HG03060 (cell line): ENCODE results near the gene PLCB2.

Source experiments
- ATAC-seq: cut with Tn5 transposase; IDR thresholded peaks from one replicate; pipeline ENCODE4 v1.9.1; 2021; ENCODE audit warnings: low read depth, moderate number of reproducible peaks; ENCODE audit not compliant: unreplicated experiment

The PLCB2 gene

GRCh38 chr15:40253167-40253790, 54.5 kb downstream of the PLCB2 start:
- no peak for ATAC-seq

DNA sequence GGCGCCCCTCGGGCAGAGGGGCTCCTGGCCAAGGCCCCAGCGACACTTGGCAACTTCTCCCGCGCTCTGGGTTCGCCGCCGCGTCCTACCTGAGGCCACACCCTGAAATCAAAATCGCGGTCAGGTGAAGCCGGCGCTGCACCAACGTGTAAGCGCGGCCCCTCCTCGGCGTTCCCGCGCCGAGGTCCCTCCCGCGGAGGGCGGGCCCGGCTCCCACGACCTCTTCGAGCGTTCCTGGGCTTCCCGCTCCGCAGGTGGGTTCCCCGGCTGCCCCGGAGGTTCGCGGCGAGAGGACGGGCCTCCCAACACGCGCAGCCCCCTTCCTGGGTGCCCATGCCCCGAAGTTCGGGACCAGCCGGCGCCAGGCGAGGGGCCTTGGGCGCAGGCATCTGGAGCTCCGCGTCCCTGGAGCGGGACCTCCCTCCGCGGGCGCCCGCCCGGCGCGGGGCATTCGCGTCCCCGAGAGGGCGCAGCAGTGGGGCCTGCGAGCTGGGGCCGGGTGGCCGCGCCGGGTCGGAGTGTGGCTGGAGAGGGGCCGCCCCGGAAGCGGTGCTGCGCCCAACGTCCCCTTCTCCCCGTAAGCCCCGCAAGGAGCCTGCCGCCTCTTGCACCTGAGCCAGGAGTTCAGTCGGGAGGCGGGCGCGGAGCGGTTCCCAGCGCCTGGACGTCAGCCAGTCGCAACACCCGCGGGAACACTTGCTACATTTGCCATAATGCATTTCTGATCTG, 55.1 kb downstream of the PLCB2 start:
- ATAC-seq = no peak

DNA sequence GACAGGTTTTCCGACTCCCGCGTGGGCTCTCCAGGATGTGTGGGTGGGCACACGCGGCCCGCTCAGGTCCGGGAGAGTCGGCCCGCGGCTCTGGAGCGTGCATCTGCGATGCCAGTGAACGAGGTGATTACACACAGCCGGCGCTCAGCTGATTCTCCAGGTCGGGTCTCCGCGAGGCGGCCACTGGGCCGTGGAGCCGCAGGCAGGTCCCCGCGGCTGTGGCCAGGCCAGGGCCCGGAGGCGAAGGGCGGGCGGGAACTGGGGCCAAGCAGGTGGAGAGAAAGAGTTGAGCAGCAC, 55.6 kb downstream of the PLCB2 start:
- no peak for ATAC-seq

GRCh38 chr15:40251486-40252140, 56.1 kb downstream of the PLCB2 start:
- no peak for ATAC-seq

- ATAC-seq = no peak
Measured at GRCh38 chr15:40250771-40251483, 56.8 kb downstream of the PLCB2 start.

DNA sequence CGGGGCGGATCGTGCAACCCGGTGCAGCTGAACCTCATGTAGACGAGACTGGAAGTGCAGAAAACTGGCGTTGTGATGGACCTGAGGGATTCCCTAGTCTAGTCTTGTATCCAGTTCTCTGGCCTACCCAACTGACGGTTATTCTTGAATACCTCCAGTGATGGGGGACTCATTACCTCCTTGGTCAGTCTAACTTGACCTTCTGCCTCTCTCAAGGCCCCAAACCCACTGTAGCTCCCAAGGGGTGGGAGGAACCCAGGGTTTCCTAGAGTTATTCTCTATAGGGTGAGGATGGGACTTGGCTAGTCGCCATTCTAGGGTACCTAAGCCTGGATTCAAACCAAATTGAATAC, 57.5 kb downstream of the PLCB2 start:
- ATAC-seq = no peak

DNA sequence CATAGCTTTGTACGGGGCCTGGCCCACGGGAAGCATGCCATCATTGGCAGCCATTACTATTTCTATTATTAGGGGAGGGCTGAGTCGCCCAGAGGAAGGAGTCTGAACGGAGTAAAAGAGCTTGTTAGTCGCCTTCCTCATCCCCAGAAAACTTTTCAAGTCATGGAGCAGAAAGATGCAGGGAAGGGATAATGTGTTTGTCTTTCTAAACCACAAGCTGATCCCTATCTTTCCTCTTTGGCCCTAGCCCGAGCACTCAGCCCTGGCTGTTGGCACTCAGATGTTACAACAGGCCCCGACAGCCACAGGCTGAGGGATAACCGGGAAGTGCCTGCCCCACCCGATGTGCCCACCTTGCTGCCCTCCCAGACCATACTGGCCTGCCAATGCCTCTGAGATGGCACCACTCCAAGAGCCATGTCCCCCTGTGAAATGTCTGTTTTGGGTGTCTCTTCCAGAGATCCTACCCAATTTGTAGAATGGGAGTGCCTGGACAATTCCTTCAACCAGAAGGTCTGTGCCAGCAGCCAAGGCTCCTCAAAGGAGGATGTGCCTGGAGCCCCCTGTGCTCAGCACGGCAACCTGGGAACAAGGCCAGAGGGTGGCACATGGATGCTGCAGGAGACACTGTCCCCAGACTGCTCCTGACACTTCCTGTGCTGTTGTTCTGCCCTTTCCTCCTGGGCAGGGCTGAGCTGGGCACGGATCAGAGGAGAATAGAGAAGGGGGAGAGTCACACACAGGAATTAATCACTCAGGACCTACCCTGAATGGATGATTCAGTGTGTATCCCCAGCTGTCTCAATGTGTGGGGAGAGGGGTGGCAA, 58.0 kb downstream of the PLCB2 start:
- ATAC-seq = no peak

- no peak for ATAC-seq
Measured at GRCh38 chr15:40248006-40248783, 59.5 kb downstream of the PLCB2 start.

GRCh38 chr15:40247406-40247971, 60.2 kb downstream of the PLCB2 start:
- ATAC-seq = no peak

DNA sequence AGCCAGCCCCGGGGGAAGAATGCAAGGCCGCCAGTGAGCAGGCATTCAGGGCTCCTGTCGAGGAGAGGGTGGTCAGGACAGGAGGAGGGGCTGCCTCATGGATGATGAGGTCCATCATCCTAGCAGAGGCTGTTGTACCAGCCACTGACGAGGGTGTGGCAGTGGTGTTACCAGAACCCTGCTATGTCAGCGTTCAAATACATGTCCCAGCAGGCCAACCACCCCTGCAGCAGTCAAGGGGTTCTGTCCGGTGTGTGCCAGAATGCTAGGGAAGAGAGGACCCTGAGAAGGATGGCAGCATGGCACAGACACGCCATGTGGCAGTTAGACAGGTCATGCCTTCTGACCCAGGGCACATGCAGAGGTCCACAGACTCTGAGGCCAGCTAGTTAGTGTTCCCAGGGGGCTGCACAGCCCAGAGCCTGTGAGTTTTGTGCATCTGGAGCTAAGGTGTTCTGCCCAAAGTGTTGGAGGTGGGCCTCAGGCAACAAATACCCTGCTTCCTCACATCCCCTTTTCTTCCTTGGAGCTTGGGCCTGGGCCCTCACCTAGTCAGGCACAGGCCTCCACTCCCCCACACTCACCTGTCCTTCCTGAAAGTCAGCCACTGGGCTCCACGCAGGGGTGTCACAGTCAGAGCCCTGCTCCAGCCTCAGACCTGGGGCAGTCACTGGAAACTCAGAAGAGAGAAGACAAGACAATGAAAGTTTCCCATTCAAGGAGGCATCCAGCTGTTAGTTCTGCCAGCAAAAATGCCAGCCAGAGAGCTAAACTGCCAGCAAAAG, 61.0 kb downstream of the PLCB2 start:
- ATAC-seq = no peak

DNA sequence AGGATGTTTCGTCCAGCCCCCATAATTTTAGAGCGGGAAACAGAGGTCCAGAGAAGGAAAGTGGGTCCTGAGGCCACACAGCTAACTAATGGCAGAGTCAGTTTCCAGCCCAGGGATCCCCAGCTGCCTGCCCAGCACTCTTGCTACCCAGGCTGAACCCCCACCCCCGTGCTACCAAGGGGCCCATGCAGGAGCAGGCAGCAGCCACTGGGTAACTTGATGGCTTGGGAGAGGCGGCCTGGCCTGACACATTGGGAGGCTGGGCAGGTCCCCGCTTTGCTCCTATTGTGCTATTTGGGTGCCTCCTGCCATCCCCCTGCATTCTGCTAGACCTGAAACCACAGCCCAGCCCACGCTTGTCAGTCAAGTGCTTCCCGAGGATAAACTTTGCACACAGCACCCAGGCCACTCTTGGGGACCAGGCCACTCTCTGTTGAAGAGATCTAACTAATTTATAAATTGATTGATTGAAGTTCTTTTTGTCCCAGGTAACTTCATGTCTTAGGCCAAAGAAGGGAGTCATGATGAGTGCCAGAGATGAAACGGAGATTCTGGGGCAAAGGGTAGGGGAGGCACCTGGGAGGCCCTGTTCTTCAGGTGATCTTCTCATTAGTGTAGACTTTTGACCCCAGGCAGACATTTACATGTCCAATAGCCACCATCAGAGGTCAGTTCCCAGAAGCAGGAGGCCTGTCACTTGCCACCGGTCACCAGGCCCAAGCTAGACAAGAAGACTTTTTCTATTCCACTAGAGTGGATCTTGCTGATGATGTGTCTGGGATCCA, 61.9 kb downstream of the PLCB2 start:
- no peak for ATAC-seq

- no peak for ATAC-seq
Measured at GRCh38 chr15:40244961-40245523, 62.7 kb downstream of the PLCB2 start.

DNA sequence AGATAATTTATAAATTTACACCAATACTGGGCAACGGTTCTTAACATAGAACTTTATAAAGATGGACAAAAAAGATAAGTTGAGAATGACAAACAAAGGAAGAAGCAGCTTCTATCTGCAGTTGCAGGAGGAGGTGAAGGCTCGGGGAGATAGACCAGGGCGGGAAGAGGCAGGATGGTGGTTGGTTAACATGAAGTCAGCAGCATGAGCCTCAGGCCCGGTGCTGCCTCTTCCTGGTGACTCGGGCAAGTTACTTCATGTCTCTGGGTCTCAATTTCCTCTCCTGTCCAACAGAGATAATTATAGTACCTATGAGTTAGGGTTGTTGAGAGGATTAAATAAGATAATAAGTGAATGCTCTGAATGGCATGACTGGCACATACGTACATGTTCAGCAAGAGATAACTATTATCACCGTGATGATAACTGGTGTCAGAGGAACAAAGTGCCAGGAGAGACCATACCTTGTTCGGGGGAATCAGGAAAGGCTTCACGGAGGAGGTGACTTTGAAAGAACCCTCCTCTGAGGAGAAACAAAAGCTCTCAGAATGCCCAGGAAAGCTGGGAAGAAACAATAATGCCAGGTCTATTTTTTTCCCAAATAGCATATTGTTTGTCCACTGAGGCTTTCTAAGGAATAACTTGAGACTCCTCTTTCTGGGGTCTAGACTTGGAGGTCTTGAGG, 64.5 kb downstream of the PLCB2 start:
- no peak for ATAC-seq

GRCh38 chr15:40242601-40243000, 65.1 kb downstream of the PLCB2 start:
- ATAC-seq = no peak

- no peak for ATAC-seq
Measured at GRCh38 chr15:40242213-40242599, 65.5 kb downstream of the PLCB2 start.

- ATAC-seq = no peak
Measured at GRCh38 chr15:40241269-40242212, 66.2 kb downstream of the PLCB2 start.
